Fibroblast of lung (primary cell): ENCODE results near the gene TUG1.

Source experiments
- EZH2 ChIP-seq: IDR thresholded peaks from 2 replicates; pipeline ENCODE4 v1.5.1; 2012; ENCODE audit warnings: low read length, control low read depth, mild to moderate bottlenecking; ENCODE audit errors: missing control alignments
- TF ChIP-seq, protein P1 (sequence below), 2 donors: IDR thresholded peaks in 1 of 2; conservative IDR thresholded peaks in 1 of 2; 1 replicate in 1 of 2; 2 replicates in 1 of 2; pipeline ENCODE4 v1.5.1; 2011 to 2012; ENCODE audit warnings: low read length in 2 of 2, control low read depth in 1 of 2, inconsistent platforms in 1 of 2, low read depth in 1 of 2, mild to moderate bottlenecking in 1 of 2

DNA sequence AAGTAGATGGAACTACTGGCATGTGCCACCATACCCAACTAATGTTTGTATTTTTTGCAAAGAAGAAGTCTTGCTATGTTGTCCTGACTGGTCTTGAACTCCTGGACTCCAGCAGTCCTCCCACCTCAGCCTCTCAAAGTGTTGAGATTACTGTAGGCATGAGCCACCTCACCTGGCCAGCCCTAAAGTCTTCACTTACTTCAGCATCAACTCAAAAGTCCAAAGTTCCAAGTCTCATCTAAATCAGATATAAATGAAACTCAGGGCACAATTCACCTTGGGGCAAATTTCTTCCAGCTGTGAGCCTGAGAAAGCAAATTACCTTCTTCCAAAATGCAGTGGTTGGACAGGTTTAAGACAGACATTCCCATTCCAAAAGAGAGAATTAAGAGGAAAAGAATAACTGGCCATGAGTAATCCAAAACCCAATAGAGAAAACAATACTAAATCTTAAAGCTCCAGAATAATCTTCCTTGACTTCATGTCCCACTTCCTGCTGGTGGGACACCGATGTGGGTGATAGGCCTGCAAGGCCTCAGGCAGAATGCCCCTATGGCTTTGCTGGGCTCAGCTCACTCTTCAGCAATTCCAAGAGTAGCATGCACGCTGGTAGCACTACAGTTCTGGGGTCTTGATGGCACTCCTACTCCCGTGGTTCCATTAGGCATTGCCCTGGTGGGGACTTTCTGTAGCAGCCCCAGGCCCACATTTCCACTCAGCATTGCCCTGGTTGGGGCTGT is 50.3 kb downstream of the TUG1 start:
- TF ChIP-seq, protein P1, sequence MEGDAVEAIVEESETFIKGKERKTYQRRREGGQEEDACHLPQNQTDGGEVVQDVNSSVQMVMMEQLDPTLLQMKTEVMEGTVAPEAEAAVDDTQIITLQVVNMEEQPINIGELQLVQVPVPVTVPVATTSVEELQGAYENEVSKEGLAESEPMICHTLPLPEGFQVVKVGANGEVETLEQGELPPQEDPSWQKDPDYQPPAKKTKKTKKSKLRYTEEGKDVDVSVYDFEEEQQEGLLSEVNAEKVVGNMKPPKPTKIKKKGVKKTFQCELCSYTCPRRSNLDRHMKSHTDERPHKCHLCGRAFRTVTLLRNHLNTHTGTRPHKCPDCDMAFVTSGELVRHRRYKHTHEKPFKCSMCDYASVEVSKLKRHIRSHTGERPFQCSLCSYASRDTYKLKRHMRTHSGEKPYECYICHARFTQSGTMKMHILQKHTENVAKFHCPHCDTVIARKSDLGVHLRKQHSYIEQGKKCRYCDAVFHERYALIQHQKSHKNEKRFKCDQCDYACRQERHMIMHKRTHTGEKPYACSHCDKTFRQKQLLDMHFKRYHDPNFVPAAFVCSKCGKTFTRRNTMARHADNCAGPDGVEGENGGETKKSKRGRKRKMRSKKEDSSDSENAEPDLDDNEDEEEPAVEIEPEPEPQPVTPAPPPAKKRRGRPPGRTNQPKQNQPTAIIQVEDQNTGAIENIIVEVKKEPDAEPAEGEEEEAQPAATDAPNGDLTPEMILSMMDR (conservative IDR thresholded peaks at IDR 0.05 in 1 of 2, IDR thresholded peaks at IDR 0.05 in 1 of 2; ENCODE audit: low read depth in 1 of 2, low read length in 2 of 2) = no peak
- TF ChIP-seq EZH2 = no peak
